Measurements from ENCODE around the gene AGR2.

The AGR2 gene

DNA sequence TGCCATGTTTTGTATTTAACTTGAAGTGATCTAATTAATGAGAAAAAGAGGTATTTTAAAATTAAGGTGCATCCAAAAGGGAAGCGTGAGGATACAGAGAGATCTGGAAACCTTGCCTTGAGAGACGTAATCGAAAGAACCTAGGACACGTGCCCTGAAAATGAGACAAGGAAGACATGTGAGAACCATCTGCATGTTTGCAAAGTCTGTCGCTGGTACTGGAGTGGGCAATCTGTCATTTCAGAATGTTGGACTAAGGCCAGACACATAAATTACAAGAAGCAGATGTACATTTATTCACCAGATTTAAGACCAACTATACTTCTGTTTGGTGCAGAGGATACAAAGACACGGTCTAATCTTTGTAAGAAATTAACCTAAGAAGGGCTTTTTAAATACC, 9.2 kb downstream of the AGR2 start:
- Mint-ChIP-seq H3K36me3 (no peaks in the 10 kb centered on the region), H3K27me3 (peaks cover 10% of the 10 kb centered on the region), H3K4me3 (no peak overlapping the region), H3K27ac (no peak overlapping the region), H3K4me1 (no peaks in the 10 kb centered on the region), H3K9me3 (no peaks in the 10 kb centered on the region)

DNA sequence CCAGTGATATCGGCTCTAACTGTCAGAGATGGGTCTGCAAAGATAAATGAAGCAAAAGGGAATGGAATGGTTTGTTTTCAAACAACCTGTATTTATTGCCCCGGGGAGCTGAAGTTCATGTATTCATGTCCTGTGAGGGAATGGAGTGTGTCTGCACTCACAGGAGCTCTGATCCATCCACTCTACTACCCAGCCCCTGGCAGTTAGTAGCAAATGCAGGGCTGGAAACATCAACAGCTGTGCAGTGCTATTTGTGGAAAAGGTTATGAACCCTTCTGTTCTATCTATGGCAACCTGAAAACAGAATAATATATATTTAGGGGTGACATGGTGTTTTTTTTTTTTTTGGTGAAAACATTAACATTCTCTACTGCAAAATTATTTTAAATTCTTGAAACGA, 9.8 kb downstream of the AGR2 start:
- Mint-ChIP-seq H3K4me1 (no peaks in the 10 kb centered on the region), H3K4me3 (no peak overlapping the region), H3K36me3 (no peaks in the 10 kb centered on the region), H3K27ac (no peak overlapping the region), H3K9me3 (no peaks in the 10 kb centered on the region), H3K27me3 (peaks cover 10% of the 10 kb centered on the region)

DNA sequence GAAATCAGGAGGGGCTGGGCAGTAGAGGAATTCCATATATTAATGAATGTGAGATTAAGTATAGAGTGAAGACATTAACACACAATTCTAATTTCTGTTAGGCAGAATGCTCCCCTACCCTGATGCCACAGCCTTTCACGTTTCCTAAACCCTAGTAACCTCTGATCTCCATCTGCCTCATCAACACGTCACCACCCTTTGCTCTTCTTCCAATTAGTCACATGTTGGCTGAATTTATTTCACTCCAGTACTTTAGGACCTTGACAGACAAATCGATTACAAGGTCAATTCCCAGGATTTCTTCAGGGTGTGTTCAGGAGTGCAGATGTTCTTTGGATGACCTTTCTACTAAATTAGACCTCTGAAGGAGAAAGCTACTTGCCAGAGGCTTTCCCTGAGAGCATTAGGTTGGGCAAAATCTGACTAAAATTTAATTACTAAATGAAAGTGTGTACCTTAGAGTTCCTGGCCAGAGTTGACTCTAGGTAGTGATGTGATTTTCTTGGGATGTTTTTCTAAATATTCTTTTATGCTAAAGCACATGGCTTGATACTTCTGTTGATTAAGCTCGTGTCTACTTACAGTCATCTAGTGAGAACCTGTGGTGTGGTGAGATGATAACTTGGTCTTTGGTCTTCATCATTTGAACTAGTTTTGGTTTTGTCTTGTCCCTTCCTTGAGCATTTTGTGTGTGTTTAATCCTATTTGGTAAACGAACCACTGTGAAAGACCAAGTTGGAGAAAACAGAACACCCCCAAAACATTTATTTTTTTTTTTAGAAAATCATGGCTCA, 12.7 kb downstream of the AGR2 start:
- H3K27ac Mint-ChIP-seq: no peak overlapping the region
- no peaks in the 10 kb centered on the region for H3K9me3 Mint-ChIP-seq
- no peaks in the 10 kb centered on the region for H3K4me1 Mint-ChIP-seq
- H3K27me3 Mint-ChIP-seq: peaks cover 10% of the 10 kb centered on the region
- no peaks in the 10 kb centered on the region for H3K36me3 Mint-ChIP-seq
- no peak overlapping the region for H3K4me3 Mint-ChIP-seq

DNA sequence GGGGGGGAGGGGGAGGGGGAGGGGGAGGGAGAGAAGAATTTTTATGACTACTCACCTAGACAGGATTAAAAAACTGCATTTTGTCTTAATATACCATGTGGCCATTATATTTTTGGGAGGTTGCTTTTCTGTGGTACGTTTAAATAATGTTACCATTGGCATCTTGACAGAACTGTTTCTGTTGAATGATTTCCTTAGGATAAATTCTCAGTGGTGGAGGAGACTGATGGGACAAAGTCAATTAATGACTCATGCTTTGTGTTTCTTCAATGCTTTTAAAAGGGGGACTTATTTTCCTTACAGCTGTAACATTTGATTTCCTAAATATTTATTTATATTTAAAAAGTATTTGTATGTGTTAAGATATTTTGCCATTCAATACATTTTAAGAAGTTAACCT, 13.7 kb downstream of the AGR2 start:
- H3K9me3 Mint-ChIP-seq: no peaks in the 10 kb centered on the region
- no peak overlapping the region for H3K4me3 Mint-ChIP-seq
- H3K27ac Mint-ChIP-seq: no peak overlapping the region
- H3K27me3 Mint-ChIP-seq: peaks cover 7% of the 10 kb centered on the region
- H3K36me3 Mint-ChIP-seq: no peaks in the 10 kb centered on the region
- H3K4me1 Mint-ChIP-seq: no peaks in the 10 kb centered on the region

DNA sequence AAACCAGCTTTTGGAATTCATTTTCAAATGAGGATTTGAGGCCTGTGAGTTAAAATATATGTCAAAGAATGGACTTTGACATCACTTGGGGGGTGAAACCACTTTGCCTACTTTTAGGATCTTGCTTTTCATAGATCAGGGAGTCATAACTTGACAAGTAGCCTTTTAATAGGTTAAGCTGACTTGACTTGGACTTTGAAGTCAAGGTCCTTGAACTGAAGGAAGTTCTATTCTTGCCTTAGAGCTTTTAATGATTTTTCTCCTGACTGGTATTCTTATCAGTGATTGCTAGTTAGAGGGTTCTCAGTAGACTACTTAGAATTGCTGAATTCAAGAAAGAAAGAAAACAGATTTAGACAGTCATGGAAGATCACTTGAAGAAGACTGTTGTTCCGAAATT, 17.7 kb downstream of the AGR2 start:
- H3K9me3 Mint-ChIP-seq: no peaks in the 10 kb centered on the region
- no peak overlapping the region for H3K27ac Mint-ChIP-seq
- peaks cover 3% of the 10 kb centered on the region for H3K27me3 Mint-ChIP-seq
- no peaks in the 10 kb centered on the region for H3K4me1 Mint-ChIP-seq
- H3K4me3 Mint-ChIP-seq: no peak overlapping the region
- H3K36me3 Mint-ChIP-seq: no peaks in the 10 kb centered on the region

DNA sequence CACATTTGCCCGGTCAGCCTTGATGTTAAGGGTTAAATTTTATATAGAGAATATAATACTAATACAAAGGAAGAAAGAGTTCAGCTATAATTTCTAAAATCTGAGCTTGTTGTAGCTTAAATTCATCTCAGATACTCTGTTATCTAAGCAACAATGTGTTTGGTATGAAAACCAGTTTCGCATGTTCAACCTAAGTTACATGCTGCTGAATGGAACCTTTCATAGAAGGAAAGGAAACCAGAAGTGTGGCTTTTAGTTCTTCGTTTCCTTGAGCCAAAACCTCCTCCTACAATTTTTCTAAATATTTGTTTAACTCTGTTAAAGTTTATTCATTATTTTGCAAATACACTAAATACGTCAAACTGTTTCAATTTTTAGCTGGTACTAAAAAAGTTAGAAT, 18.5 kb downstream of the AGR2 start:
- H3K4me1 Mint-ChIP-seq: no peaks in the 10 kb centered on the region
- H3K9me3 Mint-ChIP-seq: no peaks in the 10 kb centered on the region
- H3K4me3 Mint-ChIP-seq: no peak overlapping the region
- no peaks in the 10 kb centered on the region for H3K36me3 Mint-ChIP-seq
- H3K27ac Mint-ChIP-seq: no peak overlapping the region
- peaks cover under 1% of the 10 kb centered on the region for H3K27me3 Mint-ChIP-seq

DNA sequence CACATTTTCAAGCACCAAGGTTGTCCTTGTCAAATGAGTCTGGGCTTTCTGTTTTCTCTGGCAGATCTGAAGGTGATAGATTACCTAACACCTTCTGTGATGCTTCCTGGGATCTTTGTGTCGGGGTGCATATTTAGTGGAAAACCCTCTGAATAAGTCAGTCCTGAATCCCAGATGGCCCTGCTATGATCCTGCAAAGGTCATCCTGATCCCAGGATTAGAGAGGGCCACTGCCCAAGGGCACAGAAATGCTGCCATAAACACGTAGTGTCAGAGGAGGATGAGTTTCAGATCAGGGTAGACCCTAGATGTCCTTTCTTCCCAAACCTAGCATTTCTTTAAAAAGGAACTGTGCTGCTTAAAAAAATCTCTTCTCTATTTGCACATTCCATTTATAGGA, 19.0 kb downstream of the AGR2 start:
- no peaks in the 10 kb centered on the region for H3K9me3 Mint-ChIP-seq
- no peak overlapping the region for H3K27ac Mint-ChIP-seq
- H3K36me3 Mint-ChIP-seq: no peaks in the 10 kb centered on the region
- no peaks in the 10 kb centered on the region for H3K4me1 Mint-ChIP-seq
- no peaks in the 10 kb centered on the region for H3K27me3 Mint-ChIP-seq
- no peak overlapping the region for H3K4me3 Mint-ChIP-seq

DNA sequence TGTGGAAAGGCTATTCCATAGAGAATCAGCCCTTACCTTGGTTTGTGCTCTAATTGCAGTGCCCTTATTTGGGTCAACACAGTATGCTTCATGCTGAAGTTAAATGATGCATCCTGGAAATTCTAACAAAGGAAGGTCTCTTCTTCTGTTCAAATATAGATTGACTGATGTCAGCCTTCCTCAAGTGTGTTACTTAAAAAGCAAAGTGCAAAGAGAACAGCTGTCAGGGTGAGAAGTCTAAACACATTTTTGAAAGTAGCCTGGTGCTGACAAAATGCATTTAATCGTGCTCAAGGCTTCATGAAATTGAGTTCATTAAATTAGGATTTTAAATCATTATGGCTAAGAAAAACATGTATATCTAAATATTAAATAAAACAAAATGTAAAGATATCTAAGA, 19.5 kb downstream of the AGR2 start:
- no peak overlapping the region for H3K27ac Mint-ChIP-seq
- no peaks in the 10 kb centered on the region for H3K4me1 Mint-ChIP-seq
- no peaks in the 10 kb centered on the region for H3K9me3 Mint-ChIP-seq
- no peak overlapping the region for H3K4me3 Mint-ChIP-seq
- no peaks in the 10 kb centered on the region for H3K36me3 Mint-ChIP-seq
- H3K27me3 Mint-ChIP-seq: no peaks in the 10 kb centered on the region

DNA sequence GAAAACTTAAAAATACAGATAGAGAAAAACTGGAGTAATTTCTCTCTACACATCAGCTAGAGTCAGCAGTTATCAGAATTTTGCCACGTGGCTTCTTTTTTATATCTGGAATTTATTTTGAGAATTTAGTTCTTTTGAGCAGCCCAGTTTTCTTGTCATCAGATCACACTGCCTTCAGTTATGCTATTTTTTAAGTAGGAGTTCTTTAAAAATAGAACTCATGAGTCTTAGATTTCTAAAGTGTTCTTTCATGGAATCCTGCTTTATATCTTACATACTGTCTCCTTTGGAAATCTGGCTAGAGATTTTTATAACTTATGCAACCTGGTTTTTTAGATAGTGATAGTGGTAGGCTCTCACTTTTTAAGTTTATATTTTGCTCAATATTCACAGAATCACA, 24.2 kb downstream of the AGR2 start:
- Mint-ChIP-seq H3K27me3 (no peaks in the 10 kb centered on the region), H3K9me3 (no peaks in the 10 kb centered on the region), H3K4me3 (no peak overlapping the region), H3K4me1 (no peaks in the 10 kb centered on the region), H3K27ac (no peak overlapping the region), H3K36me3 (no peaks in the 10 kb centered on the region)

DNA sequence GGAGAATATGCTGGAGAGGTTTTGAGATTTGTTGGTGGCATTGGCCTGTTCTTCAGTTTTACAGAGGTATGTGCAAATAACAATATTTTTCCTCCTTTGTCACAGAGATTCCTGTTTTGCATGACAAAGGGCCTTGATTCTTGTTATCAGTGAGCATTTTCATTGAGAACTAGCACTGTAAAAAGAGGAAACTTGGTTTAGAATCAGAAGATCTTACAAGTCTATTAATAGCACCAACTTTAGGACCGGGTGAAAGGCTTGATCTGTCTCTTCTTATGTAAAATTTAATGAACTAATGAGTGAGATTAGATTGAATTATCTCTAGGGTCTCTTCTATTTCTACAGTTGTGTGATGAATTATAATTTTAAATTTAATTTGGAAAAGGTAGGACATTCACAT, 25.7 kb downstream of the AGR2 start:
- Mint-ChIP-seq H3K27me3 (no peaks in the 10 kb centered on the region), H3K27ac (no peak overlapping the region)

DNA sequence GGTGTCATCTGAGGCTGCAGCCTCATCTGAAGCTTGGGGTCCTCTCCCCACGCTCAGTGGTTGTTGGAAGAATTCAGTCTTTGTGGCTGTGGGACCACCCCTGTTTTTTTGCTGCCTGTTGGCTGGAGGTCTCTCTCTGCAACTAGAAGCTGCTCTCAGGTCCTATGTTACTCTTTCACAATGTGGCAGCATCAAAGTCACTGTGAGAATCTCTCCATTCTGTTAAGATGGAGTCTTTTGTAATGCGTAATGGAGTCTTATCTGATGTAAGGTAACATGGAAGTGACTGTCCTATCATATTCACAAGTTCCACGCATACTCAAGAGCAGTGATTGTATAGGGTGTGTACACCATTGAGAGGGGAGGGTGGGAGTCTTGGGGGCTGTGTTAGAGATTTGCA, 26.3 kb downstream of the AGR2 start:
- H3K4me1 Mint-ChIP-seq: no peaks in the 10 kb centered on the region
- H3K9me3 Mint-ChIP-seq: no peaks in the 10 kb centered on the region
- H3K36me3 Mint-ChIP-seq: no peaks in the 10 kb centered on the region
- H3K27me3 Mint-ChIP-seq: no peaks in the 10 kb centered on the region
- no peak overlapping the region for H3K27ac Mint-ChIP-seq
- H3K4me3 Mint-ChIP-seq: no peak overlapping the region

More for the DNA sequence above, 25.7 kb downstream of the AGR2 start:
- H3K9me3 Mint-ChIP-seq: no peaks in the 10 kb centered on the region
- no peaks in the 10 kb centered on the region for H3K36me3 Mint-ChIP-seq
- no peak overlapping the region for H3K4me3 Mint-ChIP-seq
- no peaks in the 10 kb centered on the region for H3K4me1 Mint-ChIP-seq

DNA sequence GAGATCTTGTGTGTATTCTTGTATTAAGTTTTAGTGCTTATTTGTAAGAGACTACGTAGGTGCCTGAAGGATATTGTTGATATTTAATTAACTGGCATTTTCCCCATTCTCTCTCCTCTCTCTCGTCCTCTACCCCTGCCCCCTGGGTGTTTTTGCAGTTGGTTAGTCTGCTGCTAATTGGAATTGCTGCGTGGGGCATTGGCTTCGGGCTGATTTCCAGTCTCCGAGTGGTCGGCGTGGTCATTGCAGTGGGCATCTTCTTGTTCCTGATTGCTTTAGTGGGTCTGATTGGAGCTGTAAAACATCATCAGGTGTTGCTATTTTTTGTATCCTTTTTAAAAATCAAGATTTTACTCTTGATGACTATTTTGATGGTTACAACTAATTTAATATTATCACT, 28.7 kb downstream of the AGR2 start:
- no peak overlapping the region for H3K27ac Mint-ChIP-seq
- H3K36me3 Mint-ChIP-seq: no peaks in the 10 kb centered on the region
- no peak overlapping the region for H3K4me3 Mint-ChIP-seq
- no peaks in the 10 kb centered on the region for H3K4me1 Mint-ChIP-seq
- peaks cover 3% of the 10 kb centered on the region for H3K27me3 Mint-ChIP-seq
- no peaks in the 10 kb centered on the region for H3K9me3 Mint-ChIP-seq

DNA sequence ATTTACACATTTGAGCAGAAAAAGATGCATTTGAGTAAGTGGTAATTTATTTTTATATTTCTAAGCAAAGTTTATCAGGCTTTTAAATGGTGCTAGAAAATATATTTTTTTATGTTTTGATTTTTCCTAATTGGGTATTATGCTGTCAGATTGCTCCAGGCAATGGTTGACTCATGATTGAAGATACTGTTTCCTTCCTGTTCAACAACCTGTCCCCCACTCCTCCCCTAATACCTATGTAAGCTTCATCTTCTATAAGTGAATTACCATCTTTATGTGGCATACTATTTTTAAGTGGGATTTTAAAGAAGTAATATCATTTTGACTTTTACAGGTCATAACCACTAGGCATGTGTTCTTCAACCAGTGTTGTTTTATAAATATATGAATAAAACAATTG, 29.8 kb downstream of the AGR2 start:
- no peak overlapping the region for H3K27ac Mint-ChIP-seq
- no peaks in the 10 kb centered on the region for H3K4me1 Mint-ChIP-seq
- peaks cover 4% of the 10 kb centered on the region for H3K27me3 Mint-ChIP-seq
- H3K36me3 Mint-ChIP-seq: no peaks in the 10 kb centered on the region
- no peak overlapping the region for H3K4me3 Mint-ChIP-seq
- no peaks in the 10 kb centered on the region for H3K9me3 Mint-ChIP-seq

DNA sequence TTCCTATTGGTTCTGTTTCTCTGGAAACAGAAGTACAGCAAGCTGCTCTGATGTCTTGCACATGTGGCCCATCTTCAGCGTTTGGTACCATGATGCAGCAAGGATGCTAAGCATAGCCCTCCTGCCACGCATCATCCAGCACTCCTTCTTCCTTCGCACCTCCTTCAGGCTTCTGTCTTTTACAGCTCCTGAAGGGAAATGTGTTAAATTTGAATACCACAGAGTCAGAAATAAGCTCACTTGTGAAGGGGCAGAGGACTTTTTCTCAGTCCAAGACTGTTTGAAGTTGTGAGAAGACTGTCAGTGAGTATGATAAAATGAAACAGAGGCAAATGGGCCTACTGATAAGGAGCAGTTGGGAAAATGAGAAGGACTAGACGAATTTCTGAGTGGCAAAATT, 30.5 kb downstream of the AGR2 start:
- H3K4me3 Mint-ChIP-seq: no peak overlapping the region
- peaks cover 6% of the 10 kb centered on the region for H3K27me3 Mint-ChIP-seq
- H3K36me3 Mint-ChIP-seq: no peaks in the 10 kb centered on the region
- H3K4me1 Mint-ChIP-seq: no peaks in the 10 kb centered on the region
- no peak overlapping the region for H3K27ac Mint-ChIP-seq
- no peaks in the 10 kb centered on the region for H3K9me3 Mint-ChIP-seq

DNA sequence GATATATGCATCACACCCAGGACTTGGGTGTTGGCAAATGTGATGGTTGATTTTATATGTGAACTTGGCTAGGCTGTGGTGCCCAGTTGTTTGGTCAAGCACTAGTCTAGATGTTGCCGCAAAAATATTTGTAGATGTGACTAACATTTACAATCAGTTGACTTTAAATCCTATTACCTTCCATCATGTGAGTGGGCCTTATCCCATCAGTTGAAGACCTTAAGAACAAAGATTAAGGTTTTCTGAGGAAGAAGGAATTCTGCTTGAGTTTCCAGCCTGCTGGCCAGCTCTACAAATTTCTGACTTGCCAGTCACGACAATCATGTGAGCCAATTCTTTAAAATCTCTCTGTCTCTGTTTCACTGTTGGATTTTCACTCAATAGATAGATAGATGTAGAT, 30.9 kb downstream of the AGR2 start:
- Mint-ChIP-seq H3K36me3 (no peaks in the 10 kb centered on the region), H3K4me3 (no peak overlapping the region), H3K9me3 (no peaks in the 10 kb centered on the region), H3K27me3 (peaks cover 6% of the 10 kb centered on the region), H3K27ac (no peak overlapping the region), H3K4me1 (no peaks in the 10 kb centered on the region)

DNA sequence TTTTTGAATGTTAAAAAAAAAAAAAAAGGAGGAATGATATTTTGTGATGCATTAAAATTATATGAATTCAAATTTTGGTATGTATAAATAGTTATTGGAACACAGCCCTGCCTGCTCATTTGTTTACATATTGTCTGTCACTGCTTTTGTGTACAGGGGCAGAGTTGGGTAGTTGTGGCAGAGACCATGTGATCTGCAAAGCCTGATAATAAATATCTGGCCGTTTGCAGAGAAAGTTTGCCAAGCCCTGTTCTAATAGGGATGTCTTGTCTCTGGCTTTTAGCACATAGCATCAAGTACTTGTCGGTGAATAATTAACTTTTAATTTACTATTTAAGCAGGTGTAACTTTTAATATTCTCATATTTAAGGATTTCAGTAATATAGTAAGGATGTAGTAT, 31.5 kb downstream of the AGR2 start:
- no peaks in the 10 kb centered on the region for H3K36me3 Mint-ChIP-seq
- no peaks in the 10 kb centered on the region for H3K9me3 Mint-ChIP-seq
- H3K27ac Mint-ChIP-seq: no peak overlapping the region
- no peaks in the 10 kb centered on the region for H3K4me1 Mint-ChIP-seq
- peaks cover 6% of the 10 kb centered on the region for H3K27me3 Mint-ChIP-seq
- H3K4me3 Mint-ChIP-seq: no peak overlapping the region

DNA sequence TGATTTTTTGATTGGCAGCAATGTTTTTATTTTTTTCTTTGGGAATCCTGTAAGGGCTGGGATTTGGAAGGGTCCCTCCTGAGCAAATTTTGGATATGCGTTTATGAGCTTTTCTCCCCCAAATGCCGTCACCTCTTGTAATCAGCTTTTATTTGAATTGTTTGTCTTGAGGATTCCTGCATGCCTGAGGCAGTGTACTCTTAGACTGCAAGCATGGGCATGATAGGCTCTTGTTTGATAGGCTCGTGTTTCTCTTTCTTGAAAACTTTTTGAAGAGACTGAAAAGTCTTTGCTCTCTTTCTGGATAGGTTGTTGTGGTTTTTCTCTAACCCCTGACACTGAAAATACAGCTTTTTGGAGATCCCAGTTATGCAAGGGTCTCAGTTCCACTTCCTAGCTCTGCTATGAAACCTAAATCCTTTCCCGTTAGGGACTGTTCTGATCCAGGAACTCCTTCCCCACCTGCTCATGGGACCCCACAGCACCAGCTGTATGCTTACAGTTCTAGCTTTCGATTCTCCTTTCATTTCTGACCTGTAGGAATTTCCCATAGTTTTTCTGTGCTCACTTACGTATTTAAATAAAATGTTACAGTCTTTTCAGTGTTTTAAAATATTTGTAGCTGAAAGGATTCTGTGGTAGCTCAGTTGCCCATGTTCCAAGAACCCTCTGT, 34.0 kb downstream of the AGR2 start:
- no peaks in the 10 kb centered on the region for H3K4me1 Mint-ChIP-seq
- H3K4me3 Mint-ChIP-seq: no peak overlapping the region
- H3K27me3 Mint-ChIP-seq: peaks cover 6% of the 10 kb centered on the region
- no peaks in the 10 kb centered on the region for H3K36me3 Mint-ChIP-seq
- no peak overlapping the region for H3K27ac Mint-ChIP-seq
- no peaks in the 10 kb centered on the region for H3K9me3 Mint-ChIP-seq

All from activated naive CD4-positive, alpha-beta T cell treated with anti-CD3 and anti-CD28 coated beads, Interleukin-2, amount 50 U/mL, for 24 hours (primary cell).